ENCODE measurements around the gene TUG1.

Gene TUG1

DNA sequence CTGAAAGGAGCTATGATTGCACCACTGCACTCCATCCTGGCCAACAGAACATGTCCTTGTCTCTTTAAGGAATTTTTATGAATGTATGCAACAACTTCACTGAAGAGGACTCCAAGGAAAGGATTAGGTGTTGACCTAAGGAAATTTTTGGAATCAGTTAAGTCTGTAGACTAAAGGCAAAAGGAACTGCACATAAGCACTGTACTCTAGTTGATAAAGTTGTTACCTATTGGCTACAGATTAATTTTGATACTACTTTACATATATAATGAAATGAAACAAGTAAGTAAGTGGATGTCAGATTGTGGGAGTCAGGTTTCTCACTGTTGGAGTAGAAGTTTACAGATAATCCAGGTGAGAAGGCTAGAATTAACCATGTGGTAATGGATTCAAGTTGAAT, 36.5 kb downstream of the TUG1 start:
- no peak for DNase-seq

DNA sequence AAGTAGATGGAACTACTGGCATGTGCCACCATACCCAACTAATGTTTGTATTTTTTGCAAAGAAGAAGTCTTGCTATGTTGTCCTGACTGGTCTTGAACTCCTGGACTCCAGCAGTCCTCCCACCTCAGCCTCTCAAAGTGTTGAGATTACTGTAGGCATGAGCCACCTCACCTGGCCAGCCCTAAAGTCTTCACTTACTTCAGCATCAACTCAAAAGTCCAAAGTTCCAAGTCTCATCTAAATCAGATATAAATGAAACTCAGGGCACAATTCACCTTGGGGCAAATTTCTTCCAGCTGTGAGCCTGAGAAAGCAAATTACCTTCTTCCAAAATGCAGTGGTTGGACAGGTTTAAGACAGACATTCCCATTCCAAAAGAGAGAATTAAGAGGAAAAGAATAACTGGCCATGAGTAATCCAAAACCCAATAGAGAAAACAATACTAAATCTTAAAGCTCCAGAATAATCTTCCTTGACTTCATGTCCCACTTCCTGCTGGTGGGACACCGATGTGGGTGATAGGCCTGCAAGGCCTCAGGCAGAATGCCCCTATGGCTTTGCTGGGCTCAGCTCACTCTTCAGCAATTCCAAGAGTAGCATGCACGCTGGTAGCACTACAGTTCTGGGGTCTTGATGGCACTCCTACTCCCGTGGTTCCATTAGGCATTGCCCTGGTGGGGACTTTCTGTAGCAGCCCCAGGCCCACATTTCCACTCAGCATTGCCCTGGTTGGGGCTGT, 50.3 kb downstream of the TUG1 start:
- DNase-seq = no peak

DNA sequence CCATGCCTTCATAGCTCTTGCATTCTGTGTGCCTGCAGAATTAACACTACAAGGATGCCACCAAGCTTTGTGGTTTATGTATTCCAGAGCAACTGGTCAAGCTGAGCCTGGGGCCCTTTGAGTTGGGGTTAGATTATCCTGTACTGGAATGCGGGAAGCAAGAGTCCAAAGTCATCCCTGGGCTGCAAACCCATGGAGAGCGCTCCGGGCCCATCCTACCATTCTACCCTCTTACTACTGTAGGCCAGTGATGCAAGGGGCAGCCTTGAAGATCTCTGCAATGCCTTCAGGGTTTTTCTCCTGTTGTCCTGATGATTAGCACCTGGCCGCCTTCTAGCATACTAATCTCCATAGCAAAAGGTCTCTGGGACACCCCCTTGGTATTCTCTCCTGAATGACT, 51.3 kb downstream of the TUG1 start:
- no peak for DNase-seq

DNA sequence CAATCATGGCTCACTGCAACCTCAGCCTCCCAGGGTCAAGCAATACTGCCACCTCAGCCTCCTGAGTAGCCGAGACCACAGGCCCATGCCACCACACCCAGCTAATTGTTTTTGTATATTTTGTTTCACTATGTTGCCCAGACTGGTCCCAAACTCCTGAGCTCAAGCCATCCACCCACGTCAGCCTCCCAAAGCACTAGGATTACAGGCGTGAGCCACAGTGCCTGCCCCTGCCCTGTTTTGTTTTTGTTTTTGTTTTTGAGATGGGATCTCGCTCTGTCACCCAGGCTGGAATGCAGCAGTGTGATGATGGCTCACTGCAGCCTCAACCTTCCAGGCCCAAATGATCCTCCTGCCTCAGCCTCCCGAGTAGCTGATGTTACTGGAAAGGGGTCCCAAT, 53.5 kb downstream of the TUG1 start:
- no peak for DNase-seq
